ENCODE data around the gene RAB8B. TPM values are rescaled to one million over a fixed set of nuclear protein-coding genes. Genes with fewer than 3 reads are reported as not detected.

RAB8B gene
- total and polyA plus RNA-seq, 2 of the 13 experiments (the other 11 are each of a cell fraction or from before 2014, with no cell fraction given): 6.8 to 14.2 TPM

DNA sequence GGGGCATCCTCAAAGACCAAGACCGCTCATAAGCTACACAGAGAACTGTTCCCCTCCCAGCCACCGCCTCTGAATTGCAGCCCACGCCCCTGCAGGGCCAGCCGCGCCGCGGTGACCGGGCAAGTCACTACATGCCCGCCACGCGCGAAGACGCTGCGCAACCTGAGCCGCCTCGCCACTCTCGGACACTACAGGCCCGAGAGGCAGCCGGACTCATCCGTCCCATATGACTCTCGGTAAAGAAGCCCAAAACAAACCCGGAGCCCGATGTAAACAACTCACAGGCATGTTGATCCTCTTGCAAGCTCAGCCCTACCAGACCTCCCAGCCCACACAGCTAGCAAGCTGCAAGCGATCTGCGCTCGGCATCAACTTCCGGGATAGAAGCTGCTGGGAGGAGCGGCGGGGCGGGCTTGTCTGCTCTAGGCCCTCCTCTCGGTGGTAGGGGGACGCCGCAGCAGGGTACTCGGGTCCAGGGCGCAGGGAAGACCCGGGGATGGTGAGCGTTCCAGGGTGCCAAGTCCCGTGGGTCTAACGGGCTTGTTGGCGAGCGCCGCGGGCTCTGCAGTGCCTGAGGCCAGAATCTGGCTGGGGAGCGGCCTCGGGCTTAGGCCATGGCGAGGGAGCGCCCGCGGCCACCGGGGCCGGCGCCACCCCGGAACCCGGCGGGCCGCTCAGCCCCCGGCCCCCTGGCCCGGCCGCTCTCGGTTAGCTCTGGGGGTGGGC, 32.1 kb upstream of the RAB8B start, which contains the start of gene RPS27L (continued):
- TF ChIP-seq PREB (CRISPR knock-in tag; IDR thresholded peaks at IDR 0.05) (no peak), MTA1 (CRISPR knock-in tag; IDR thresholded peaks at IDR 0.05; ENCODE audit: borderline replicate concordance) (no peak), SETDB1 (CRISPR knock-in tag; IDR thresholded peaks at IDR 0.05; ENCODE audit: borderline replicate concordance) (no peak), ARNTL (CRISPR knock-in tag; IDR thresholded peaks at IDR 0.05) (no peak), ARID2 (CRISPR knock-in tag; IDR thresholded peaks at IDR 0.05; ENCODE audit: borderline replicate concordance) (no peak), RARG (CRISPR knock-in tag; IDR thresholded peaks at IDR 0.05; ENCODE audit: low read depth) (no peak), SMYD3 (CRISPR knock-in tag; IDR thresholded peaks at IDR 0.05) (no peak), ADNP (CRISPR knock-in tag; IDR thresholded peaks at IDR 0.05) (no peak), ZNF431 (CRISPR knock-in tag; IDR thresholded peaks at IDR 0.05; ENCODE audit: borderline replicate concordance, low read depth) (peak; percentile 68; the same call in 1 of the 2 replicates), TMF1 (CRISPR knock-in tag; IDR thresholded peaks at IDR 0.05; ENCODE audit: low read depth) (0 out of 2 replicates have a peak, but pooled peaks have one; percentile 35), ZNF740 (CRISPR knock-in tag; IDR thresholded peaks at IDR 0.05) (peak; percentile 32; the same call in 1 of the 2 replicates), ZNF776 (CRISPR knock-in tag; IDR thresholded peaks at IDR 0.05) (peak; percentile 86), ZNF577 (CRISPR knock-in tag; IDR thresholded peaks at IDR 0.05; ENCODE audit: borderline replicate concordance, low read depth) (no peak), BATF2 (CRISPR knock-in tag; IDR thresholded peaks at IDR 0.05) (peak; percentile 89), PLRG1 (conservative IDR thresholded peaks at IDR 0.05) (no peak), STAT6 (CRISPR knock-in tag; IDR thresholded peaks at IDR 0.05; ENCODE audit: borderline replicate concordance) (no peak; the same call in 1 of the 2 replicates), ZNF101 (CRISPR knock-in tag; IDR thresholded peaks at IDR 0.05; ENCODE audit: borderline replicate concordance, low read depth) (no peak)
- TF ChIP-seq, protein P1, sequence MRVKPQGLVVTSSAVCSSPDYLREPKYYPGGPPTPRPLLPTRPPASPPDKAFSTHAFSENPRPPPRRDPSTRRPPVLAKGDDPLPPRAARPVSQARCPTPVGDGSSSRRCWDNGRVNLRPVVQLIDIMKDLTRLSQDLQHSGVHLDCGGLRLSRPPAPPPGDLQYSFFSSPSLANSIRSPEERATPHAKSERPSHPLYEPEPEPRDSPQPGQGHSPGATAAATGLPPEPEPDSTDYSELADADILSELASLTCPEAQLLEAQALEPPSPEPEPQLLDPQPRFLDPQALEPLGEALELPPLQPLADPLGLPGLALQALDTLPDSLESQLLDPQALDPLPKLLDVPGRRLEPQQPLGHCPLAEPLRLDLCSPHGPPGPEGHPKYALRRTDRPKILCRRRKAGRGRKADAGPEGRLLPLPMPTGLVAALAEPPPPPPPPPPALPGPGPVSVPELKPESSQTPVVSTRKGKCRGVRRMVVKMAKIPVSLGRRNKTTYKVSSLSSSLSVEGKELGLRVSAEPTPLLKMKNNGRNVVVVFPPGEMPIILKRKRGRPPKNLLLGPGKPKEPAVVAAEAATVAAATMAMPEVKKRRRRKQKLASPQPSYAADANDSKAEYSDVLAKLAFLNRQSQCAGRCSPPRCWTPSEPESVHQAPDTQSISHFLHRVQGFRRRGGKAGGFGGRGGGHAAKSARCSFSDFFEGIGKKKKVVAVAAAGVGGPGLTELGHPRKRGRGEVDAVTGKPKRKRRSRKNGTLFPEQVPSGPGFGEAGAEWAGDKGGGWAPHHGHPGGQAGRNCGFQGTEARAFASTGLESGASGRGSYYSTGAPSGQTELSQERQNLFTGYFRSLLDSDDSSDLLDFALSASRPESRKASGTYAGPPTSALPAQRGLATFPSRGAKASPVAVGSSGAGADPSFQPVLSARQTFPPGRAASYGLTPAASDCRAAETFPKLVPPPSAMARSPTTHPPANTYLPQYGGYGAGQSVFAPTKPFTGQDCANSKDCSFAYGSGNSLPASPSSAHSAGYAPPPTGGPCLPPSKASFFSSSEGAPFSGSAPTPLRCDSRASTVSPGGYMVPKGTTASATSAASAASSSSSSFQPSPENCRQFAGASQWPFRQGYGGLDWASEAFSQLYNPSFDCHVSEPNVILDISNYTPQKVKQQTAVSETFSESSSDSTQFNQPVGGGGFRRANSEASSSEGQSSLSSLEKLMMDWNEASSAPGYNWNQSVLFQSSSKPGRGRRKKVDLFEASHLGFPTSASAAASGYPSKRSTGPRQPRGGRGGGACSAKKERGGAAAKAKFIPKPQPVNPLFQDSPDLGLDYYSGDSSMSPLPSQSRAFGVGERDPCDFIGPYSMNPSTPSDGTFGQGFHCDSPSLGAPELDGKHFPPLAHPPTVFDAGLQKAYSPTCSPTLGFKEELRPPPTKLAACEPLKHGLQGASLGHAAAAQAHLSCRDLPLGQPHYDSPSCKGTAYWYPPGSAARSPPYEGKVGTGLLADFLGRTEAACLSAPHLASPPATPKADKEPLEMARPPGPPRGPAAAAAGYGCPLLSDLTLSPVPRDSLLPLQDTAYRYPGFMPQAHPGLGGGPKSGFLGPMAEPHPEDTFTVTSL (CRISPR knock-in tag; IDR thresholded peaks at IDR 0.05; ENCODE audit: borderline replicate concordance): no peak; the same call in 1 of the 2 replicates

Measured in HepG2 (cell line).